ENCODE results near the gene AHDC1. TPM values are rescaled to one million over a fixed set of nuclear protein-coding genes. Genes with fewer than 3 reads are reported as not detected.

Gene AHDC1
- total and polyA plus RNA-seq, 9 of the 15 experiments (the other 6 are each of a cell fraction or from before 2014, with no cell fraction given): 0.21 to 36.4 (median 4.7) TPM

DNA sequence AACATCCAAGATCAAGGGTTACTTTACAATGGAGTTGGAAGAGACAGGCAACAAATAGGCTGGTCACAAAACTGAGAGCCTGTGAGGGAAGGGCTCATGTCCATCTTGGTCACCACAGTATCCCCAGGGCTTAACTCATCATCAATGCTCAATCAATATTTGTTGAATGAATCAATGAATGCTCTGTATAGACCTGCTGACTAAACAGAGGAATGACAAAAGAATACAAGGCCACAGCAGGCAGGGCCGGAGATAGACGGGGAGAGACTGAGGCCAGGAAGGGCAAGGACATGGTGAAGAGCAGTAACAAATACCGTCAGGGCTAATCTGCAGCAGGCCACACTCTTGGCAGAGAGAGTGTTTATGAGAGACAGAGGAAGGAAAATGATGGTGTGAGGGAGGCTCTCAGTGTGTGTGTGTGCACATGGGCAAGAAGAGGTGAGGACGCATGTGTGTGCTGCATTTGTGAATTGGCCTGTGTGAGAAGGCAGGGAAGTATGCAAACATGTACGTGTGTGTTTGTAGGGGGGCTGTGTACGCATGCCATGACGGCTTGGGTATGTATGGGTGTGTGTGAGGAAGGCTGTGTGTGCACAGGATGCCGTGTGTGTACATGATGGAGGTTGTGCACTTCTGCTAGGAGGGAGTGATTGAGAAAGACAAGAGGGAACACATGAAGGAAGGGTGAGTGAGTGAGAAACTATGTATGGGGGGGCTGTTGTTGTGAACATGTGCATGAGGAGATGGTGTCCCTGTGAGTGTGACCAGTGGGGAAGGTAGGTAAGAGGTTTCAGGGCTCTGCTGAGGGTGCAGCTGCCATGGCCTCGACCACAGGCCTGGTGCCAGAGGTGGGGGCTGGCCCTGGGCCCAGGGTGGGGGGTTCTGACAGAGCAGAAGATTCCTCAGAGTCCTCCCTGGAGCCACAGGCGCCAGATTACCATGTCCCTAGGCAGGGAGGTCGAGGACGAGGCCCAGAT, 15.4 kb downstream of the AHDC1 start:
- DNase-seq (ENCODE audit: extremely low read depth in 1 of 4, low spot score in 3 of 4) (no peak), FAIRE-seq (peak; percentile 26), ATAC-seq (no peak)
- Histone ChIP-seq H3K36me3 (ENCODE audit: control insufficient read depth, insufficient read depth, low read length) (peaks cover 32% of the 10 kb centered on the region; the same call in 2 of the 3 replicates), H3K79me2 (ENCODE audit: control insufficient read depth, insufficient read depth, low read length) (peaks cover 54% of the 10 kb centered on the region), H3K4me3 (no peak overlapping the region), H3K4me2 (ENCODE audit: insufficient read depth, low read length) (no peak overlapping the region), H3K9ac (ENCODE audit: insufficient read depth in 1 of 2, low read depth in 2 of 2, low read length in 2 of 2) (peak overlapping the region in 1 of 2 experiments; percentile 32; a peak in 2 of 4 replicates), H4K20me1 (replicated peaks; ENCODE audit: control insufficient read depth, insufficient read depth, low read length) (peaks cover 28% of the 10 kb centered on the region), H3K9me1 (ENCODE audit: control insufficient read depth, insufficient read depth, low read length) (peaks cover 5% of the 10 kb centered on the region), H2AFZ (ENCODE audit: low read depth, low read length) (no peak overlapping the region), H3K27me3 (ENCODE audit: control insufficient read depth in 2 of 2, insufficient read depth in 2 of 2, low read length in 2 of 2) (no peaks in the 10 kb centered on the region), H3K27ac (ENCODE audit: extremely low read depth, low read depth, low read length) (no peak overlapping the region), H3K4me1 (replicated peaks in 1 of 2; ENCODE audit: control insufficient read depth in 2 of 2, insufficient read depth in 2 of 2, low read length in 2 of 2) (peaks cover 0 to 42% of the 10 kb centered on the region in 2 experiments; a peak in 3 of 5 replicates), H3K9me3 (replicated peaks; ENCODE audit: control insufficient read depth, insufficient read depth, low read depth, low read length) (no peaks in the 10 kb centered on the region)
- ChIA-PET POLR2A (interaction anchor here (1.2 to 1.4 kb wide), 2 partner anchors 13 to 14 kb away, joined by 3 to 4 read pairs; no protein-coding TSS in a partner anchor), CTCF (ENCODE audit: low intra/inter-chr PET ratio) (no interaction called here)
- intact Hi-C loops (cut with micrococcal nuclease) (no loop called here), in situ Hi-C loops (cut with MboI) (no loop called here)
- BruUV-seq (replicated peaks): no TSS peak
- WGBS (ENCODE audit: insufficient coverage, low coverage, missing lambda C conversion rate): 77% methylated on average over 12 of the region's 12 CpGs
- no peak for TF ChIP-seq ZNF217 (CRISPR knock-in tag; IDR thresholded peaks at IDR 0.05)
- TF ChIP-seq, protein P1, sequence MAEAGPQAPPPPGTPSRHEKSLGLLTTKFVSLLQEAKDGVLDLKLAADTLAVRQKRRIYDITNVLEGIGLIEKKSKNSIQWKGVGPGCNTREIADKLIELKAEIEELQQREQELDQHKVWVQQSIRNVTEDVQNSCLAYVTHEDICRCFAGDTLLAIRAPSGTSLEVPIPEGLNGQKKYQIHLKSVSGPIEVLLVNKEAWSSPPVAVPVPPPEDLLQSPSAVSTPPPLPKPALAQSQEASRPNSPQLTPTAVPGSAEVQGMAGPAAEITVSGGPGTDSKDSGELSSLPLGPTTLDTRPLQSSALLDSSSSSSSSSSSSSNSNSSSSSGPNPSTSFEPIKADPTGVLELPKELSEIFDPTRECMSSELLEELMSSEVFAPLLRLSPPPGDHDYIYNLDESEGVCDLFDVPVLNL (CRISPR knock-in tag; IDR thresholded peaks at IDR 0.05; ENCODE audit: low read depth): 0 out of 2 replicates have a peak, but pooled peaks have one; percentile 10
- TF ChIP-seq MXD1 (CRISPR knock-in tag; IDR thresholded peaks at IDR 0.05; ENCODE audit: borderline replicate concordance, poor library complexity, severe bottlenecking): no peak
- TF ChIP-seq ZNF586 (CRISPR knock-in tag; conservative IDR thresholded peaks at IDR 0.05): no peak
- no peak for TF ChIP-seq CREB3L1 (IDR thresholded peaks at IDR 0.05; ENCODE audit: borderline replicate concordance, low read depth)
- TF ChIP-seq EWSR1 (IDR thresholded peaks at IDR 0.05; ENCODE audit: borderline replicate concordance, low read depth, partially characterized antibody): no peak
- no peak for TF ChIP-seq RREB1 (CRISPR knock-in tag; IDR thresholded peaks at IDR 0.05)
- TF ChIP-seq, protein P2, sequence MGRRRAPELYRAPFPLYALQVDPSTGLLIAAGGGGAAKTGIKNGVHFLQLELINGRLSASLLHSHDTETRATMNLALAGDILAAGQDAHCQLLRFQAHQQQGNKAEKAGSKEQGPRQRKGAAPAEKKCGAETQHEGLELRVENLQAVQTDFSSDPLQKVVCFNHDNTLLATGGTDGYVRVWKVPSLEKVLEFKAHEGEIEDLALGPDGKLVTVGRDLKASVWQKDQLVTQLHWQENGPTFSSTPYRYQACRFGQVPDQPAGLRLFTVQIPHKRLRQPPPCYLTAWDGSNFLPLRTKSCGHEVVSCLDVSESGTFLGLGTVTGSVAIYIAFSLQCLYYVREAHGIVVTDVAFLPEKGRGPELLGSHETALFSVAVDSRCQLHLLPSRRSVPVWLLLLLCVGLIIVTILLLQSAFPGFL (CRISPR knock-in tag; IDR thresholded peaks at IDR 0.05): no peak

Data from K562 (cell line).